K562 (cell line): ENCODE measurements around the gene TM4SF4. TPM values are rescaled to one million over a fixed set of nuclear protein-coding genes. Genes with fewer than 3 reads are reported as not detected.

ENCODE experiments used
- ATAC-seq: fragments of 200-7000 bp; cut with Tn5 transposase; 3 replicates; pipeline ENCODE4 v1.9.1; 2020; ENCODE audit warnings: moderate library complexity
- BruUV-seq: library from RNA; stranded (reverse); fragments of 400-500 nt; replicated peaks from 2 replicates; lab custom pipeline; 2021; lab: Mats Ljungman, UMichigan
- CTCF ChIA-PET: fragments of 300-600 bp; formaldehyde crosslinking; extraction: SDS; loops from one replicate; lab custom pipeline; 2021; ENCODE audit warnings: low intra/inter-chr PET ratio; lab: Yijun Ruan, JAX
- POLR2A ChIA-PET: fragments of 300-600, 350-650 bp; sonication (Branson Sonifier 250); formaldehyde crosslinking; extraction: SDS; loops from one replicate; lab custom pipeline; 2021; ENCODE audit warnings: antibody characterized with exemption, inconsistent platforms; lab: Yijun Ruan, JAX
- DNase-seq, 4 experiments: peaks; one replicate each; pipeline versions ENCODE4 v3.0.0 to v3.0.0-alpha.2; 2011 to 2018; ENCODE audit warnings: low spot score in 3 of 4, mixed read lengths in 3 of 4; ENCODE audit errors: extremely low read depth in 1 of 4
- FAIRE-seq: peaks from 2 replicates; lab custom pipeline; 2011; peaks lifted over from hg19 to GRCh38; lab: Jason Lieb, UNC
- H2AFZ ChIP-seq: 2 replicates; pipeline ENCODE4 v1.6.0; 2011; ENCODE audit warnings: low read depth, low read length, control low read depth, inconsistent platforms
- H3K27ac ChIP-seq: fragments of 200-600 bp; 3 replicates; pipeline ENCODE4 v1.8.0; 2011; ENCODE audit warnings: low read depth, mild to moderate bottlenecking, control low read depth, inconsistent platforms, low read length, moderate library complexity, mixed read lengths; ENCODE audit errors: extremely low read depth
- H3K27me3 ChIP-seq, 2 experiments: fragments of 300-600 bp in 1 of 2; 2 replicates in 1 of 2; 3 replicates in 1 of 2; pipeline versions ENCODE4 v1.6.0 to v1.8.0; 2011; ENCODE audit warnings: inconsistent platforms in 2 of 2, low read length in 2 of 2, mild to moderate bottlenecking in 1 of 2, mixed read lengths in 1 of 2, moderate library complexity in 1 of 2; ENCODE audit not compliant: control insufficient read depth in 2 of 2, insufficient read depth in 2 of 2
- H3K36me3 ChIP-seq: fragments of 300-600 bp; 3 replicates; pipeline ENCODE4 v1.8.0; 2011; ENCODE audit warnings: mild to moderate bottlenecking, low read length, inconsistent platforms; ENCODE audit not compliant: control insufficient read depth, insufficient read depth
- H3K4me1 ChIP-seq, 2 experiments: fragments of 200-600 bp in 1 of 2; replicated peaks in 1 of 2; 2 replicates in 1 of 2; 3 replicates in 1 of 2; pipeline versions ENCODE4 v1.5.1 to v1.8.0; 2011; ENCODE audit warnings: inconsistent platforms in 2 of 2, low read length in 2 of 2, mild to moderate bottlenecking in 1 of 2, mixed read lengths in 1 of 2, moderate library complexity in 1 of 2; ENCODE audit not compliant: control insufficient read depth in 2 of 2, insufficient read depth in 2 of 2
- H3K4me2 ChIP-seq: 2 replicates; pipeline ENCODE4 v1.6.1; 2011; ENCODE audit warnings: low read length, control low read depth, inconsistent platforms, mixed read lengths; ENCODE audit not compliant: insufficient read depth
- H3K4me3 ChIP-seq: fragments of 200-600 bp; sonication (generic), shearing (Covaris generic); 2 replicates; pipeline ENCODE4 v1.5.1; 2016; ENCODE audit warnings: control low read depth, inconsistent platforms
- H3K79me2 ChIP-seq: fragments of 200-600 bp; 3 replicates; pipeline ENCODE4 v1.8.0; 2011; ENCODE audit warnings: low read length, inconsistent platforms; ENCODE audit not compliant: control insufficient read depth, insufficient read depth
- H3K9ac ChIP-seq, 2 experiments: 2 replicates each; pipeline versions ENCODE4 v1.6.0 to v1.6.1; 2011; ENCODE audit warnings: low read depth in 2 of 2, low read length in 2 of 2, control low read depth in 1 of 2, inconsistent platforms in 1 of 2, mild to moderate bottlenecking in 1 of 2, mixed read lengths in 1 of 2; ENCODE audit not compliant: insufficient read depth in 1 of 2
- H3K9me1 ChIP-seq: one replicate; pipeline ENCODE4 v1.6.0; 2011; ENCODE audit warnings: inconsistent platforms, mild to moderate bottlenecking, low read length, moderate library complexity; ENCODE audit not compliant: control insufficient read depth, insufficient read depth
- H3K9me3 ChIP-seq: replicated peaks from 2 replicates; pipeline ENCODE4 v1.5.1; 2011; ENCODE audit warnings: low read depth, low read length, inconsistent platforms; ENCODE audit not compliant: control insufficient read depth, insufficient read depth
- H4K20me1 ChIP-seq: replicated peaks from 2 replicates; pipeline ENCODE4 v1.6.1; 2011; ENCODE audit warnings: low read length, inconsistent platforms, mixed read lengths; ENCODE audit not compliant: control insufficient read depth, insufficient read depth
- CTCF ChIP-seq, 3 experiments: IDR thresholded peaks in 2 of 3; conservative IDR thresholded peaks in 1 of 3; 2 replicates each; pipeline ENCODE4 v1.5.1; 2011 to 2012; ENCODE audit warnings: low read length in 3 of 3, mild to moderate bottlenecking in 3 of 3, control low read depth in 2 of 3, improper control_type of control experiment in 1 of 3, inconsistent platforms in 1 of 3, low read depth in 1 of 3, mixed read lengths in 1 of 3, moderate library complexity in 1 of 3; ENCODE audit not compliant: insufficient read depth in 2 of 3
- MEIS2 ChIP-seq: fragments of 450-650 bp; IDR thresholded peaks from 2 replicates; pipeline ENCODE4 v1.6.1; 2014; ENCODE audit warnings: mild to moderate bottlenecking; ENCODE audit not compliant: partially characterized antibody
- MTA3 ChIP-seq: fragments of 450-650 bp; formaldehyde crosslinking; IDR thresholded peaks from 2 replicates; pipeline ENCODE4 v1.6.1; 2017; ENCODE audit warnings: mild to moderate bottlenecking, borderline replicate concordance
- RAD21 ChIP-seq, 2 experiments: fragments of 250-450 bp in 1 of 2; fragments of 450-650 bp in 1 of 2; sonication (Bioruptor Pico) in 1 of 2; formaldehyde crosslinking in 1 of 2; IDR thresholded peaks in 1 of 2; conservative IDR thresholded peaks in 1 of 2; 2 replicates each; pipeline versions ENCODE4 v1.4.0 to v1.8.0; 2020 to 2022; ENCODE audit warnings: mild to moderate bottlenecking in 2 of 2, moderate library complexity in 1 of 2
- SMC3 ChIP-seq: conservative IDR thresholded peaks from 2 replicates; pipeline ENCODE4 v1.6.1; 2011; ENCODE audit warnings: low read depth, low read length, improper control_type of control experiment; ENCODE audit not compliant: insufficient read depth
- WGBS: fragments of 100-300 bp; shearing (Covaris generic); methylation state at CpG from one replicate; pipeline ENCODE4 v1.1.6; 2016; ENCODE audit warnings: low coverage, mixed read lengths; ENCODE audit not compliant: insufficient coverage; ENCODE audit errors: missing lambda C conversion rate; 5-methylcytosine and 5-hydroxymethylcytosine counted together
- in situ Hi-C: fragments of 300-500 bp; cut with MboI; formaldehyde crosslinking; loops from 4 replicates; pipeline ENCODE4 v1.15.0; 2018; ENCODE audit warnings: inconsistent platforms, mixed read lengths
- intact Hi-C: fragments of 100-400 bp; cut with micrococcal nuclease; formaldehyde crosslinking; loops from 2 replicates; pipeline ENCODE4 v1.14.2; 2022
- polyA plus RNA-seq, 8 experiments: library from polyadenylated mRNA; depleted of rRNA in 4 of 8; stranded (reverse) in 5 of 8; unstranded in 3 of 8; fragments of >200 nt; fragmentation: Nextera tagmentation in 2 of 8; fragmentation: Illumina TruSeq in 1 of 8; extraction: Ambion mirVana in 2 of 8; extraction: Trizol in 1 of 8; gene quantifications; 2 replicates each; pipeline versions ENCODE4 v1.2.1 to v1.2.3, GENCODE V29; 2011 to 2014; ENCODE audit warnings: inconsistent platforms in 1 of 8, missing spikeins in 1 of 8
- total RNA-seq, 7 experiments: library from RNA; depleted of rRNA in 6 of 7; stranded (reverse); fragments of >200 nt in 6 of 7; fragmentation: Illumina TruSeq in 2 of 7; extraction: Trizol in 2 of 7; gene quantifications; 2 replicates each; pipeline versions ENCODE4 v1.2.1 to v1.2.3, GENCODE V29; 2011 to 2021; ENCODE audit warnings: low replicate concordance in 1 of 7
- TF ChIP-seq, protein P1 (sequence below): fragments of 450-650 bp; formaldehyde crosslinking; IDR thresholded peaks from 2 replicates; pipeline ENCODE4 v1.4.0; 2020; ENCODE audit warnings: mild to moderate bottlenecking, moderate library complexity
- TF ChIP-seq, protein P2 (sequence below), 2 experiments: fragments of 450-650 bp; formaldehyde crosslinking in 1 of 2; IDR thresholded peaks; 2 replicates each; pipeline versions ENCODE4 v1.4.0 to v1.6.1; 2014 to 2020; ENCODE audit warnings: mild to moderate bottlenecking in 2 of 2, borderline replicate concordance in 1 of 2, low read depth in 1 of 2

The TM4SF4 gene
- total and polyA plus RNA-seq, 9 of the 15 experiments (the other 6 are each of a cell fraction or from before 2014, with no cell fraction given) = 0.31 TPM; not detected in 8

DNA sequence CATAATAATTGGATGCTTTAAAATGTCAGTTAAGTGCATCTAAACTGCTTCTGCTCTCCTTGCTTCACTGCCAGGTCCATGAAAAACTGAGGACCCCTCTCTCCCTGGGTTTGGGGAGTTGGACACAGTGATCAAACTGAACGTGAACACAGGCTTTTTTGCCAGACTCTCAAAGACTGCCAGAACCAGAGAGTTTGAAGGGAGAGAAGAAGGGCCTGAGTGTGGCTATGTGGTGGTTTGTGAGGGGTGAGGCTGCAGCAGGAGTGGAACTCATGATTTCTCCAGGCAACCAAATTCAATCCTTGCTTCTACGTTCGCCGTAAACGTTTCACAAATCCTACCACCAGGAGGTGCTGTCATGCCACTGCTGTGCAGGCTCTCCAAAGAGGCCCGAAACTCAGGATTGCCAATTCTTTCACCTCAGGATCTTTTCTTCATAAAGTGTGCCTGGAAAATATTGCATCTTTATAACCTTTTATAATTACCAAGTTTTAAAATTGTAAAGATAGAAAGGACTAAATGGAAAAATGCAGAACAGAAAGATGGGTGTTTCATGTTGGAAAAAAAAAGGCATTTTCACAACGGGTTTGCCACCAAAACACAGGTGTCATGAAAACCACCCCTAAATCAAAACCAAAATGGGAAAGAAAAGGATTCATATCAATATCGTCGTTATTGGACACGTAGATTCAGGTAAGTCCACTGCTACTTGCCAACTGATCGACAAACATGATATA lies 19.7 kb downstream of the TM4SF4 start:
- DNase-seq (peak; percentile 45 to 65 (median 62)), ATAC-seq (peak; percentile 91)
- ChIA-PET POLR2A (interaction anchor here (1.1 kb wide), 1 partner anchor 15 kb away, joined by 3 read pairs; no protein-coding TSS in a partner anchor), CTCF (interaction anchor here (0.7 to 1.2 kb wide), 2 partner anchors 223 to 277 kb away, joined by 3 to 4 read pairs; no protein-coding TSS in a partner anchor)
- no peaks in the 10 kb centered on the region; the same call in 1 of the 2 replicates for H4K20me1 ChIP-seq
- H3K4me3 ChIP-seq = no peak overlapping the region
- H3K79me2 ChIP-seq = no peaks in the 10 kb centered on the region
- H3K9me1 ChIP-seq = no peaks in the 10 kb centered on the region
- H3K27me3 ChIP-seq = peaks cover 0 to 8% of the 10 kb centered on the region in 2 experiments; a peak in 3 of 5 replicates
- no peak overlapping the region for H3K9ac ChIP-seq
- H3K9me3 ChIP-seq = no peaks in the 10 kb centered on the region
- H3K4me2 ChIP-seq = no peak overlapping the region
- TF ChIP-seq MTA3 (no peak), MEIS2 (no peak), CTCF (IDR thresholded peaks at IDR 0.05 in 2 of 3, conservative IDR thresholded peaks at IDR 0.05 in 1 of 3; ENCODE audit: insufficient read depth in 2 of 3, low read depth in 1 of 3, low read length in 3 of 3) (peak; percentile 73 to 75 (median 74)), RAD21 (CRISPR knock-in tag; conservative IDR thresholded peaks at IDR 0.05 in 1 of 2, IDR thresholded peaks at IDR 0.05 in 1 of 2) (peak; percentile 58 to 74), SMC3 (peak; percentile 42; the same call in 1 of the 2 replicates)
- TF ChIP-seq, protein P1, sequence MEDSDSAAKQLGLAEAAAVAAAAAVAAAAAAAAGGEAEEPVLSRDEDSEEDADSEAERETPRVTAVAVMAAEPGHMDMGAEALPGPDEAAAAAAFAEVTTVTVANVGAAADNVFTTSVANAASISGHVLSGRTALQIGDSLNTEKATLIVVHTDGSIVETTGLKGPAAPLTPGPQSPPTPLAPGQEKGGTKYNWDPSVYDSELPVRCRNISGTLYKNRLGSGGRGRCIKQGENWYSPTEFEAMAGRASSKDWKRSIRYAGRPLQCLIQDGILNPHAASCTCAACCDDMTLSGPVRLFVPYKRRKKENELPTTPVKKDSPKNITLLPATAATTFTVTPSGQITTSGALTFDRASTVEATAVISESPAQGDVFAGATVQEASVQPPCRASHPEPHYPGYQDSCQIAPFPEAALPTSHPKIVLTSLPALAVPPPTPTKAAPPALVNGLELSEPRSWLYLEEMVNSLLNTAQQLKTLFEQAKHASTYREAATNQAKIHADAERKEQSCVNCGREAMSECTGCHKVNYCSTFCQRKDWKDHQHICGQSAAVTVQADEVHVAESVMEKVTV = peak; percentile 50; the same call in 1 of the 2 replicates
- TF ChIP-seq, protein P2, sequence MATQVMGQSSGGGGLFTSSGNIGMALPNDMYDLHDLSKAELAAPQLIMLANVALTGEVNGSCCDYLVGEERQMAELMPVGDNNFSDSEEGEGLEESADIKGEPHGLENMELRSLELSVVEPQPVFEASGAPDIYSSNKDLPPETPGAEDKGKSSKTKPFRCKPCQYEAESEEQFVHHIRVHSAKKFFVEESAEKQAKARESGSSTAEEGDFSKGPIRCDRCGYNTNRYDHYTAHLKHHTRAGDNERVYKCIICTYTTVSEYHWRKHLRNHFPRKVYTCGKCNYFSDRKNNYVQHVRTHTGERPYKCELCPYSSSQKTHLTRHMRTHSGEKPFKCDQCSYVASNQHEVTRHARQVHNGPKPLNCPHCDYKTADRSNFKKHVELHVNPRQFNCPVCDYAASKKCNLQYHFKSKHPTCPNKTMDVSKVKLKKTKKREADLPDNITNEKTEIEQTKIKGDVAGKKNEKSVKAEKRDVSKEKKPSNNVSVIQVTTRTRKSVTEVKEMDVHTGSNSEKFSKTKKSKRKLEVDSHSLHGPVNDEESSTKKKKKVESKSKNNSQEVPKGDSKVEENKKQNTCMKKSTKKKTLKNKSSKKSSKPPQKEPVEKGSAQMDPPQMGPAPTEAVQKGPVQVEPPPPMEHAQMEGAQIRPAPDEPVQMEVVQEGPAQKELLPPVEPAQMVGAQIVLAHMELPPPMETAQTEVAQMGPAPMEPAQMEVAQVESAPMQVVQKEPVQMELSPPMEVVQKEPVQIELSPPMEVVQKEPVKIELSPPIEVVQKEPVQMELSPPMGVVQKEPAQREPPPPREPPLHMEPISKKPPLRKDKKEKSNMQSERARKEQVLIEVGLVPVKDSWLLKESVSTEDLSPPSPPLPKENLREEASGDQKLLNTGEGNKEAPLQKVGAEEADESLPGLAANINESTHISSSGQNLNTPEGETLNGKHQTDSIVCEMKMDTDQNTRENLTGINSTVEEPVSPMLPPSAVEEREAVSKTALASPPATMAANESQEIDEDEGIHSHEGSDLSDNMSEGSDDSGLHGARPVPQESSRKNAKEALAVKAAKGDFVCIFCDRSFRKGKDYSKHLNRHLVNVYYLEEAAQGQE (IDR thresholded peaks at IDR 0.05; ENCODE audit: borderline replicate concordance) = peak; percentile 35; the same call in 1 of the 2 replicates
- TF ChIP-seq, protein P2 (CRISPR knock-in tag; IDR thresholded peaks at IDR 0.05; ENCODE audit: low read depth) = no peak
- TF ChIP-seq, all 486 proteins: peak for 5
- H3K36me3 ChIP-seq = no peaks in the 10 kb centered on the region
- in situ Hi-C loops (loop anchor here (25.0 kb wide), 1 partner anchor 532 kb away; no protein-coding TSS in a partner anchor), intact Hi-C loops (no loop called here)
- H3K27ac ChIP-seq = no peak overlapping the region
- H3K4me1 ChIP-seq = no peaks in the 10 kb centered on the region
- WGBS = under 1% methylated on average over 10 of the region's 11 CpGs
- no TSS peak for BruUV-seq
- peak; percentile 72 for FAIRE-seq
- no peak overlapping the region for H2AFZ ChIP-seq
